Right lobe of liver (tissue), 4 donors: Measurements from ENCODE around the gene MPPED1.

Source experiments
- POLR2A ChIP-seq: fragments of 450-650 bp; IDR thresholded peaks from one replicate; pipeline ENCODE4 v1.6.1; 2017; ENCODE audit warnings: antibody characterized with exemption, mild to moderate bottlenecking
- TF ChIP-seq, protein P1 (sequence below), 4 donors: fragments of 200-600 bp in 3 of 4; fragments of 450-650 bp in 1 of 4; IDR thresholded peaks; one replicate each; pipeline versions ENCODE4 v1.5.1 to v1.8.0; 2016 to 2022; ENCODE audit warnings: antibody characterized with exemption in 4 of 4, mild to moderate bottlenecking in 2 of 4
- donor health status: DM: no; HTN: no; CAD: no.
- donor health status: DM: no; HTN: no; CAD: no.
- donor health status: DM: no; HTN: yes; CAD: no.

GRCh38 chr22:43427296-43428004 is 15.6 kb downstream of the MPPED1 start:
- TF ChIP-seq, protein P1, sequence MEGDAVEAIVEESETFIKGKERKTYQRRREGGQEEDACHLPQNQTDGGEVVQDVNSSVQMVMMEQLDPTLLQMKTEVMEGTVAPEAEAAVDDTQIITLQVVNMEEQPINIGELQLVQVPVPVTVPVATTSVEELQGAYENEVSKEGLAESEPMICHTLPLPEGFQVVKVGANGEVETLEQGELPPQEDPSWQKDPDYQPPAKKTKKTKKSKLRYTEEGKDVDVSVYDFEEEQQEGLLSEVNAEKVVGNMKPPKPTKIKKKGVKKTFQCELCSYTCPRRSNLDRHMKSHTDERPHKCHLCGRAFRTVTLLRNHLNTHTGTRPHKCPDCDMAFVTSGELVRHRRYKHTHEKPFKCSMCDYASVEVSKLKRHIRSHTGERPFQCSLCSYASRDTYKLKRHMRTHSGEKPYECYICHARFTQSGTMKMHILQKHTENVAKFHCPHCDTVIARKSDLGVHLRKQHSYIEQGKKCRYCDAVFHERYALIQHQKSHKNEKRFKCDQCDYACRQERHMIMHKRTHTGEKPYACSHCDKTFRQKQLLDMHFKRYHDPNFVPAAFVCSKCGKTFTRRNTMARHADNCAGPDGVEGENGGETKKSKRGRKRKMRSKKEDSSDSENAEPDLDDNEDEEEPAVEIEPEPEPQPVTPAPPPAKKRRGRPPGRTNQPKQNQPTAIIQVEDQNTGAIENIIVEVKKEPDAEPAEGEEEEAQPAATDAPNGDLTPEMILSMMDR (IDR thresholded peaks at IDR 0.05), result no peak
- no peak for TF ChIP-seq POLR2A
